Measurements from ENCODE around the gene CA10.

Gene CA10

DNA sequence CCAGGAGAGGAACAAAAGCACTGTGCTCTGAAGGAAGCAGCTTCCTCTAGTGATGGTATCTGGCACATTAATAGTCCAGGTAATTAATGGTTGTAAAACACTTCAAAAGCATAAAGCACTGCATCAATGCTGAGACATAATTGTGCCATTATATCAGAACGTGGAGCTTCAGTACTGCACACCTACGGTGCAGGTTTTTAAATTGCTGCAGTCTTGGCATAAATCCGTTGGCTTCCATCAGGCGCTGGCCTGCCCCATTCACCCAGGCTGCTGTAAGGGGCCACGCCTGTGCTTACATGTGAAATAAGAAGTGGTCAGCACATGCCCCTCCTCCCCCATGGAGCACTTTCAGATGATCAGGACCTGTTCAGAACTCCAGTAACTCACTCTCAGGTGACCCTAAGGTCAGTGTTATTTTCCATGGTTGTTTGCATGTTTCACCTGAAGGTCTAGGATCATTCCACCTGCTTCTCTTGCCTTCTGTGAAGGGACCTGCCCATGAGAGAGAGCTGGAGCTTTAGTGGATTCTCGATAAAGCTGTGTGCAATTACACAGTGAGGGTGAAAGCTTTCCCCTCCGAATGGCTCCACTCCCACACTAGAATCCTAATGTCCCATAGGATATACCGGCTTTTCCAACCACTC lies 345.3 kb downstream of the CA10 start:
- no peak for DNase-seq

DNA sequence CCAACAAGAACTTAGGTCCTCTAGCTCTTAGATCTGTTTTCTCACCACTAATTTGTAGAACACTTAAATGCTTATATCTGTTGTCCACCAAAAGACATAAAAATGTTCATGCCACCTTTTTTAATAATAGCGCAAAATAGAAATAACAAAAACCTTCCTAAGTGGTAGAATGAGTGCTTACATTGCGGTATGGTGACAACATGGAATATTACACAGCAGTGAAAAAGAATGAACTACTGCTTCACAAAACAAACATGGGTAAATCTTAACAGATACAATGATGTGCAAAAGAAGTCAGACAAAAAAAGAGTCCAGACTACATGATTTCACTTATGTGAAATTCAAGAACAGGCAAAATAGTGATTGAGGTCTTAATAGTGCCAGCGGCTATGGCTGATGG lies 351.1 kb downstream of the CA10 start:
- no peak for DNase-seq

DNA sequence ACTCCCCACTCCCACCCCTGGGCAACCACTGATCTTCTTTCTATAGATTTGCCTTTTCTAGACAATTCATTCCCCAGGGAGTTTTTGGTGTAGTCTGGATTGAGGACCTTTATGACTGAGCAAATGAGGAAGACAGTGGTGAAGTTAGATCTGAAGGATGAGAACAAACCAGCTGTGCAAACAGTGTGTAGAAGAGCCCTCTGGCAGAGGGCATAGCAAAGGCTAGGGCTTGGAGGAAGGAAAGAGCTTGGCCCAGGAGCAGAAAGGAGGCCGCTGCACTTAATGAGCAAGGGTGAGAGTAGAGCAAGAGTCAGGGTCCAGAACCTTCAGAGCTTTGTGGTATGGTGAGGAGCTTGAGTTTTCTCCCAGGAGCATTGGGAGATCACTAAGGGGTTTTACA lies 352.7 kb downstream of the CA10 start:
- DNase-seq: no peak

DNA sequence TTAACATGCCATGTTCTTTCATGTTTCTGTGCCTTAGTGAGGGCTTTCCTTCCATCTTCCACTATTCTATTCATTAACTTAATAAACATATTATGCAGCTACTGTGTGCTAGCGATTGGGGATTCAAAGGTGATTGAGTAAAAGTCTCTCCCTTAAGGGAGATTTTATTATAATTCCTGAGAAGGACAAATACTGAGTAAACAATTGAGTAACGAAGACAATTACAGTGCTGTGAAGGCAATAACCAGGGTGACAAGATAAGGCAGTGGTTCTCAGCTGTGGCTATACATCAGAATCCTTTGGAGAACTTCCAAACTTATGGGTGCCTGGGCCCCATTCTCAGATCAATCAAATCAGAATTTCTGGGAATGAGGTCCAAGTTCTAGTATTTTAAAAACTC lies 353.3 kb downstream of the CA10 start:
- no peak for DNase-seq

DNA sequence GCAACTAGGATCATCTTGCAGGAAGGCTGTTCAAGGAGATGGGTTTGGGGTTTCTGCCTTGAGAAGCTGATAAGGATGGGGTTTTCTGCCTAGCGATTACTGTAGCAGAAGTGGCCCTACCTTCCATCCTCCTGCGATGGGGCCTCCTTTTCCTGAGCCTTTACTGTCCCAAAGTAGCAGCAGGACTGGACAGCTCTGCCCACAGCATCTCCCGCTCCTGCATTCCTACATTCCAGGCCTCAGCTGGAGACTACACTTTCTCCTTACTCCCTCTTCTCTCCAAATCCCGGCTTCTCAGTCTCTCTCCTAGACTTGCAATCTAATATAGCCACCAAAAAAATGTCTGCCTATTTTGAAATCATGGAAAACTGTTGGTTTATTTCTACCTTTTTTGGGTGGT lies 355.4 kb downstream of the CA10 start:
- DNase-seq: no peak

DNA sequence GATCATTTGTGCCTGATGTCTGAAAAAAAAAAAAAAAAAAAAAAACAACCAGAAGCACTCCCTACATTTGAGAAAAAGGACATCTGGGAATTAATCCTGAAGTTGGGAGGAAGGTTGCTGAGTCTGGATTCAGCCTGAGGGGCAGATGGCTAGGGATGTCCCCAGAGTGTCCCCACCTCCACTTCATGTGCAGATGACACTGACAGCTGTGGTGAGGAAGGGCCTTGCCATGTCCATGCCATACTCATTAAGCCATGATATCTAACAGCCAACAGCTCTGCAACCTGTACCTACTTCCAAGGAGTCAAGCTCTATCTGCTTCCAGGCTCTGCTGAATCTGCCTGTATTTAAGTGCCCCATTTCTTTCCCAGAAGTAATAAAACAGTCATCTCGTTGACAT lies 356.0 kb downstream of the CA10 start:
- DNase-seq: no peak

DNA sequence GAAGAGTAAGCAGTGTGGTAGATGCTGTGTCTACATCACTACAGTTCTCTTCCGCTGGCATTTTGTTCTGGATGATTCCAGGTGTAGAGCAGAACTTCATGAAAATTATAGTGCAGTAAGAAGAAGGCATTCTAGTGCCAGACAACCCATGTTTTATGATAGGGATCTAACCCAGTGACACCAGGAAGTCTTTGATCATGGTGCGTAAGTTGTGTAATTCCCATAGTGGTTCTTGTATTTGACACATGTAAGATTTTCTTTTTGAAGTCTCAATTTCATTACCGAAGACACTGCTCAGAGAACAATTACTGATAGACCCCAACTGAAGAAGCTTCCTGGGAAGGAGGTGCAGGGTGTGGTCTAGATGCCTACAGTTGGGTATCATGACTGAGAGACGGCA lies 356.9 kb downstream of the CA10 start:
- no peak for DNase-seq

DNA sequence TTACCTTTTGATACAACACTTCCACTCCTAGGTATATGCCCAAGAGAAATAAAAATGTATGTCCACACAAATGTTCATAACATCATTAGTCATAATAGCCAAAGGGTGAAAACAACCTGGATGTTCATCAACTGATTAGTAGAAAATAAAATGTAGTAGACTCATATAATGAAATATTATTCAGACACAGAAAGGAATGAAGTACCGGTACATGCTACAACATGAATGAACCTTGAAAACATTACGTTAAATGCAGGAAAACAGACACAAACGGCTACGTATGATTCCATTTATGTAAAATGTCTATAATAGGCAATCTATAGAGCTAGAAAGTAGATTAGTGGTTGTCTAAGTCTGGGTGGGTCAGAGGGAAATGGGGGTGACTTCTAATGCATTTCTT lies 358.5 kb downstream of the CA10 start:
- no peak for DNase-seq

DNA sequence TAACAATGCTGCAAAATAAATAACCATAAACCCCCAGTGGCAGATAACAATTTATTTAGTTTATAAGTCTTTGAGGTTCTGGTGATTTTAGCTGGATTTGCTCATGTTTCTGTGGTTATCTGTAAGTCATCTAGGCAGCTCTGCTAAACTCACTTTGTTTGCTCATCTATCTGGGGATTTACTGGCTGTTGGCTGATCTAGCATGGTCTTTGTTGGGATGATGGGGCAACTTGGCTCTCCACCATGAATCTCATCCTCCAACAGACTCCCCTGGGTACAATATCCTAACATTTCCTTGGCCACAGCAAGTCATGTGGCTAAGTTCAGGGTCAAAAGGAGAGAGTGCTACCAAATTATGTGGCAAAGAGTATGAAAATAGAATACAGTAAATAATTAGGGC lies 359.3 kb downstream of the CA10 start:
- DNase-seq: no peak

DNA sequence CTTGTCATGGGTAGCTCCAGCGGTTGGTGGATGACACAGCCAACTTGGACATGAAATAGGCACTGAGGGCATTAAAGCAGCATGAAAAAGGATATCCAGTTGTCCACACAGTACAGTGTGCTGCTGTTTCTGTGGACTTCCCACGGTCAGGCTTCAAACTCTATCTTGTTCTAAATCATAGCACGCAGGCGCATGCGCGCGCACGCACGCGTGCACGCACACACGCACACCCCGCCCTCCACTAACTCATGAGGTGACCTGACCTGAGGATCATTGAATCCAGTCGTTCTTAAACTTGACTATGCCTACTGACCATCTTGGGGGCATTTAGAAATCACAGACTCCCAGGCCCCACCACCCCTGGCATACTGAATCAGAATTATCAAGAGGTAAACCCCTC lies 361.4 kb downstream of the CA10 start:
- no peak for DNase-seq

DNA sequence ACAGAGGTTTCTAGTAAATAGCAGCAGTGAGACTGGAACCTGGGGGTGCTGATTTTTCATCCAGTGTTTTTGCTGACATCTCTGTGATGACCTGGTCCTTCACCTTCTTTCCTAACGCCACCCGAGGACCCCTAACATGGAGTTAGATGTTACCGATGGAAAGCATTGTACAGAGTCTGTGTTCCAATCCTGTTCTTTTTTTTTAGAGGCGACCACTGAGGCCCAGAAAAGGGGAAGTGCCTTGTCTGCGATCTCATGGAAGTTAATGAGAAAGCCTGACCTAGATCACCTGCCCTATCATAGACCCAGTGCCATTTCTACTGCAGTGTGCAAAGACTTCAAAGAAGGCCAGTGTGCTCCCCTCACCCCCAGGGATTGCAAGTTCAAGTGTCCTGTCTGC lies 362.5 kb downstream of the CA10 start:
- DNase-seq: no peak

DNA sequence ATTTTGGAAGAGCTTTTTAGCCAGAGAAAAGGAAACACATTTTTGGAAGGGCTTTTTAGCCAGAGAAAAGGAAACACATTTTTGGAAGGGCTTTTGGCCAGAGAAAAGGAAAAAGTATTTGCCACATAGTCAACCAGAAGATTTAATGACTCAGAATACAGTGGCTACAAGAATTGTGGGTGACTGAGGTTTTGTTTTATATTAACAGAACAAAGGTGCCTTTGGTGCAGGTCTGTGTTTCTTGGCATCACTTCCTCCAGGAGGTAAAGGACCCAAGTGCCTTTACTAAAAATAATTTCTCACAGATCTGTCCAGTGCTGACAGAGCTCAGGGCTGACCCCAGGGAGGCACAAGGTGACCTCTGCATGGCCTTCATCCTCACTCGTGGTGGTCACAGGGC lies 363.1 kb downstream of the CA10 start:
- no peak for DNase-seq

DNA sequence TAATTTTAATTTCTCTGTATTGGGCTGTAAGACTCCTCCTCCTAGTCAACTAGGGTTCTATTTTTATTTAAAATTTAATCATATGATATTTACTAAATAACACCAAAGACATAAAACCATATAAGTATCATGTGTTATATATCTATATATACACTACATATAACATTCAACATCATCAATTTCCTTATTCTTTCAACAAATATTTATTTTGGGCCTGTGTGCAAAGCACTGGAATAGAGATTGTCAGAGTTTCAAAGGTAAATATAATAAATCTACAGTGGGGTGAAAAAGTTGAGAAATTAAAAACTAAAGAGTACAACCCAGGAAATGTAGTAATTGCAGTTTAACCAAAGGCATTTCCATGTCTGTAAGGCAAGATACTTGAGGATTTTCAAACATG lies 364.0 kb downstream of the CA10 start:
- no peak for DNase-seq

DNA sequence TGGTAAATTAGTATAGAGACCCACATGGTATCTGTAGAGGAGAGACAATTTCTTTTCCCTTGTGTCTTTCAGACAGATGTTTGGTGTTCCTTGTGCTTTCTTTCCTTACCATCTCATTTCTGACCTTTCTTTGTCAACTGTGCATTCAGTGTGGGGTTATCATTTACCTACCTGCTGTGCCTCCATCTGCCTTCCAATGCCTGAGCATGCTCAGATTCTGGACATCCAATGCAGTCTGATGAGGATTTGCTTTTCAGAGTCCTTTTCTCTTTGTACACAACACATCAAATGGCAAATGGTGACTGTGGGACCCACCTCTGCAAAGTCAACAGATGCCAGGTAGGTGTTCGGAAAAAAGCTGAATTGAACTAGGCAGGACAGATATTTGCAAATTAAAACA lies 364.8 kb downstream of the CA10 start:
- no peak for DNase-seq

DNA sequence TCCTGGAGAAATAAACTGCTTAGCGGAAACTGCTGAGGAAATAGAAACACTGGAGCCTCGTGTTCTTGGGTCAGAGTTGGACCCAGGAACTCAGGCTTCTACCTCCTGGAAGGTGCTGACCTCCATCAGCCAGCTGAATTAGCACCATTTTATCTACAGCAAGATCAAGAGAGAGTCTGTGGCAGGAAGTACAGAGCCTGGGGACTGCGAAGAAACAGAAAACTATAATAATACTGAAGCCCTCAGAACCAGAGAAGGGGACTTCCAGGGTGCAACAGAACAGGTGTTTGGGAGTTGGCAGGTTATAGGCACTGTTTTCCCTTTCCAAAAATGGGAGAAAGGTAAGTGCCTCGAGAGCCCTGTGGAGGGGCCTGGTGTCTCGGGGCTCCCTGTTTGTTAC lies 379.7 kb downstream of the CA10 start:
- no peak for DNase-seq

DNA sequence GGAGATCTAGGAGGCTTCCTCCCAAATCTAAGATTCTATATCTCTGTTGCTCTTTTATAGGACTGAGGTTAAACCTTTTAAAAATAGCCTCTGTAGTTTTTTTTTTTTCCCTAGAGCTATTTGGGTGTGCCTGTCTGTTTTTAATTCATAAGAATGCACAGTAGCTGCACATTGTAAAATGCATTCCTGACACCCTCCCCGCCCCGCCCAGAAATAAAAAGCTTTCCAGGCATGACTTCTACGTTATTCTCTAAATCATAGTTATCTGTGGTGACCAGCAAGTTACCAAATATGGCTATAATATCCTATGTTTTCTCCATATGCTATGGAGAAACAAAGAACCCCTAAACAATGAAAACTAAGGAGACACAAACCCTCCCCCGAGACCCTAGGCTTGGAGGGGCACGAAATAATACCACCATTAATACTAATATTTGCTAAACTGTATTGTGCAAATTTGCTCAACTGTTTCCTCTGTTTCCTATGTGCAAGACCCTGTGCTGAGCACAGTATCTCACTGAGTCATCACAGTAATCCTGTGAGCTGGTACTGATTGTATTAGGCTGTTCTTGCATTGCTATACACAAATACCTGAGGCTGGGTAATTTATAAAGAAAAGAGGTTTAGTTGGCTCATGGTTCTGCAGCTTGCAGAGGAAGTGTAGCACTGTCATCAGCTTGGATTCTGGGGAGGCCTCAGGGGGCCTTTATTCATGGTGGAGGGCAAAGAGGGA lies 388.3 kb downstream of the CA10 start:
- no peak for DNase-seq

DNA sequence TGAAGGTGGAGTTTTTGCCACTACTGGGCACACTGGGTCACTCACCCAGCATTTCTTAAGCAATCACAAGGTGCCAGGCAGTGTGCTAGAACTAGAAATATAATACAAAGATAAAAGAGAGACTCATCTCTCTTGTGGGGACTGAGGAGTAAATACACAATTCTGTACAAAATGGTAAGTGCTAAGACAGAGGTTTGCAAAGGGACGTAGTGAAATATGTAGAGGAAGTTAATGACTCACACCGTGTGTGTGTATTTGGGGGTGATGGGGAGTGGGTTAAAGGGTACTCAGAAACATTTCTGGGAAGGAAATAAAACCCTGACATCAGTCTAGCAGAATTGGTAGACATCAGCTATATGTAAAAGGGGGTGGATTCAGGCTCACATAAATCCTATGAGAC lies 389.3 kb downstream of the CA10 start:
- DNase-seq: no peak

DNA sequence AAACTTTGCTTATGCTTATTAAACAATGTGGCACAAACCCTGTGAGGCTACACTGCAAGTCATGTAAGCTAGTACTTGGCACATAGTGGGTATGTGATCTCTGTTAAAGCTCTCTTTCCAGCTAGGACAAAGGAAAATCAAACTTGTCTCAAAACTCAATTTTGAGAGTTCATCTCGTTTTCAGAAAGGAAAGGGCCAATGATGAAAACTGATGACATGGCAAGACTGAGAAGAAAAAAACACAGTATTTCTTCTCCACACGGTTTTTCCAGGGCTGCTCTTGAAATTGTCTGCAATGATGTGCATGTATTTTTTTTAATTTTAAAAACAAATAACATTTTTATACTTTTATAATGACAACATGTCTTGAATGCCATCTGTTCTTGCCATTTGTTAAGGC lies 389.8 kb downstream of the CA10 start:
- no peak for DNase-seq

DNA sequence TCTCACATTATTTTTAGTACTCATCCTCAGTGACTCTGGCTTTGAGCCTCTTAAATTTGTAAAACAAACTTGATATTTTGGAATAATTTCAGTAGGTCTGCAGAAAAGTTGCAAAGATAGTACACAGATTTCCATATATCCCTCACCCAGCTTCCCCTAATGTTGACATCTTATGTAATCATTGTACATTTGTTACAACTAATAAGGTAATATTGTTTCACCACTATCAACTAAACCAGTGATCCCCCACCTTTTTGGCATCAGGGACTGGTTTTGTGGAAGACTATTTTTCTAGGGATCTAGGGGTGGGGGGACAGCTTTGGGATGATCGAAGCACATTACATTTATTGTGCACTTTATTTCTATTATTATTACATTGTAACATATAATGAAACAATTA lies 391.2 kb downstream of the CA10 start:
- no peak for DNase-seq

DNA sequence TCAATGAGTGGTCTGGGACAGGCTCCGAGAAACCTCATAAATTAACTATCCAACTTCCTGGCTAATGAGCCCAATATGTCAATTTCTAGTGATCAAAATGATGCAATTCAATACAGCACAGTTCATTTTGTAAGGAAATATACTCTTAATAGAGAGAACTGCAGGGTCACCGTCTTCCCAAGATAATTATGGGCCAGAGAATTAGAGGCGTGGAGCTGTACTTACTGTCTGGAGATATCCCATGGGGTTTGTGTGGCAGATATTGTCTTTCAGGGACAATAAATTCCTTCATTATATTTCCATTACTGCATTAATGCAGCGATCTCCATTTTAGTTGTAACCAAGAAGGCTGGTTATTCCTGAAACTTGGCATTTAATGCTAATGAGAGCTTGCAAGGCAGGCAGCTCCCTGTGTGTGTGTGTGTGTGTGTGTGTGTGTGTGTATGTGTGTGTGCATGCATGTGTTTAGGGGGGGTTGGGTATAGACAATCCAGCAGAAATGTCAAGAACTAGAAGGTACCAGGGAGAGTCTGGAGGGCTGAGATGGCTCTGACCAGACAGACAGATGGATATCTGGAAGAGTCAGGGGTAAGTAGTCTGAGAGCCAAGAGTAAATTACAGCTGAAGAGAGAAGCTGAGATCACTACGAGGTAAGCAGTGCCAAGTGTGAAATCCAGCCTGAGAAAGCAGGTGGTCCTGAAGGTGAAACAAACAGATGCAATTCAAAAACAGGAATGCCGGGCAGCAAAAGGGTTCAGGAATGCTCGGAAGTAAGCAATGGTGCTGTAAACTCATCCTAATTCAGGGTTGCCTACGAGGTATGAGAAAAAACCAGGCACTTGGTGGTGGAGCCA lies 393.0 kb downstream of the CA10 start:
- DNase-seq: no peak

DNA sequence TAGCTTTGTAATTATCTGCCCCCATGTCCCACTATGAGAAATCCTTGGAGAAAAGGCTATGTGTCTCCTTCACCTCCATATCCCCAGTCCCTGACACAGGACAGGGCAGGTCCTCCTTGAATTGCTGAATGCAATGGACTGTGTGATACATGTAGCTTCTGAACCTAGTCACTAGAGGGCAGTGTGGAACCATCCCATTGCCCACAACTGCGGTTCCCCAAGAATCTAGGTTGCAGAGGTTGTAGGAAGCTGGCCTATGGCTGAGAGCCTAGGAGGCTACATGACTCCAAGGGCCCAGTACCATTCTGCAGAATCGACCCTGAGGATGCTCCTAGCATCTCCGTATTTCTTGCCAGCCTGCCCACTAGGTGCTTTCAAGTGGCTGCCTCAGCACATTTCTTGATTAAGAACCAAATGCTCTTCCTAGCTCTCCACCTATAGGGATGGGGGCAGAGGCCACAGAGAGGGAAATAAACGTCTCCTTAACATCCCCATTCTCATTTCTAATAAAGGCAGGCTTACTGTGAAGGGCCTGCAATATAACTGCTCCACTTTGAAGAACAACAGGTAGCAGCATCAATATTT lies 394.0 kb downstream of the CA10 start:
- DNase-seq: no peak

DNA sequence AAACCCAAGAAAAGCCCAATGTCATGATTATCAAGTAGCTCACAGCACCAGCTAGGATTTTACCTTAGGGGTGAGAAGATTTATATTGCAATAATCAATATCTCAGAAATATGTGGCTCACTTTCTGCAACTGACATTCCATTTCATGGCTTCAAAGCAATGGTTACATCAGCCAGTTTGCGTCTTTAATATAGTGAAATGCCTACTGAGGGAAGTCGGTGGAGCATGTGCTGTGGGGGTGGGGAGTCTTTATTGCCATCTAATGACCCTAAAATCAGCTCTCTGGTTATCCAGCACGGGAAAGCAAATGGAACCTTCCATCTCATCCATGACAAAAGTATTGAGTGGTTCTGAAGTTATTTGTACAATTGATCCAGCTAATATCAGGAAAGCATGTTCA lies 395.5 kb downstream of the CA10 start:
- no peak for DNase-seq

DNA sequence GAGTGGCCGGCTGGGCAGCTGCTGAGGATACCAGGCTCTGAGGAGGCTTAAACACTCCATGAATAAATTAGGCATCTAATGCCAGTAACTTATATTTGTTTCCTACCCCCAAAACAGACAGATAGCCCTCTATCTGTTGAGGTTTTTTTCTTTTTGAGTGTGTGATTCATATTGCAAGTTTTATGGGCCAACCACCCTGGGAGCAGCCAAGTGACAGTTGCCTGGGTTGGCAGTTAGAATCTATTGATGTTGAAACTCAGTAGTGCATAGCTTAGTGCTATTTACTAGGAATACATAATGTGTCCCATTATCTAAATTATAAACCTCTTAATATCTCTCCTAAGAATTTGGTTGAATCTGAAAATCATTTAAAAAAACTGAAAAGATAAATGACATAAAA lies 397.4 kb downstream of the CA10 start:
- no peak for DNase-seq

DNA sequence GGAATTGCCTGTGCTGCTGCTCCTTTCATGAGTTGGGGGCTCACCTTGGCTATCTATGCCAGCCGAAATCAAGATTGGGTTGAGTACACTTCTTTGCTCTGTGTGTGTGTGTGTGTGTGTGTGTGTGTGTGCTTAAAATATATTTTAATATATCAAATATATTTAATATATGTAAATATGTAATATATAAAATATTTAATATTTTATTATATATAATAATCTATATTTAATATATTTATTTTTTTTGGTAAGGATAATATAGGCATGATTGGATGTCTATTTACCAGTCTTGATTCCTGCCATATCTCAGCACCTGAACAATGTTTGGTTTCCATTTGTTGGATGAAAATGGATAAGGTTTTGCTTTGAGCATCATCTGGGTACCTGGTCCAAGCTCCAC lies 399.3 kb downstream of the CA10 start:
- no peak for DNase-seq

All from DMS79 (cell line).